Ecto neural progenitor cell (in vitro differentiated cells): Measurements from ENCODE around the gene DENND1A.

Experiments used
- DNase-seq: peaks from one replicate; pipeline ENCODE4 v3.0.0-alpha.2; 2018; ENCODE audit warnings: low spot score

The DENND1A gene

DNA sequence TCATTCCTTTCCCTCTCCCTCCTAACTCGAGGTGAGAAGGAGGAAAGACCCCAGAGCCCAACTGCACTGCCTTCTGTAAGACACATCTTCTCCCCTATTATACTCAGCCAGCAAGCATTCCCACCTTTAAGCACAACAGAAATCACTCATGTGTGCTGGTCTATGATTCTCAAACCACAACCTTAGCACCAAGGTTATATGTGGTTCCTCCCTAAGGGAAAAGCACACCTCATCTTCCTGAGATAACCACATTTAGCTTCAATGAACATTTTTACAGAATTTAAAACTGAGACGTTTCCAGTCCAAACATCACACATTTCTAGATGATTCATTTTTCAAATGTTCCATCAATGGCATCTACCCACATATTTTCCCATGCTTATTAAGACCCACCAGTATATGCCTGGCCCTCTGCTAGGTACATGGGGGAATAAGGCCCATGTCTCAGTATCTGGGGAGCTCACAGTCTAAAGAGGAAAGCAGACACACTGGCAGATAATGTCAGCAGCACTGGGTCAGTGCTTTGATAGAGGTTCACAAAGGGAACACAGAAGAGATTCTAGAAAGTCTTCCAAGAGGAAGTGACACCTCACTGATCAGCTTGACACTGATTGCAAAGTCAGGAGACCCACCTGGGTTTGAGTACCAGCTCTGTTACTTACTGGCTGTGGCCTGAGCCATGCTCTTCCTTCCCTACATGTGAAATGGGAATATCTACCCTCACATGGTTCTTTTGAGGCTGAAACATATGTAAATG lies 245.4 kb downstream of the DENND1A start:
- DNase-seq, result no peak

GRCh38 chr9:123682746-123683145 lies 247.2 kb downstream of the DENND1A start:
- no peak for DNase-seq

GRCh38 chr9:123680352-123680751 lies 249.6 kb downstream of the DENND1A start:
- DNase-seq, result no peak

DNA sequence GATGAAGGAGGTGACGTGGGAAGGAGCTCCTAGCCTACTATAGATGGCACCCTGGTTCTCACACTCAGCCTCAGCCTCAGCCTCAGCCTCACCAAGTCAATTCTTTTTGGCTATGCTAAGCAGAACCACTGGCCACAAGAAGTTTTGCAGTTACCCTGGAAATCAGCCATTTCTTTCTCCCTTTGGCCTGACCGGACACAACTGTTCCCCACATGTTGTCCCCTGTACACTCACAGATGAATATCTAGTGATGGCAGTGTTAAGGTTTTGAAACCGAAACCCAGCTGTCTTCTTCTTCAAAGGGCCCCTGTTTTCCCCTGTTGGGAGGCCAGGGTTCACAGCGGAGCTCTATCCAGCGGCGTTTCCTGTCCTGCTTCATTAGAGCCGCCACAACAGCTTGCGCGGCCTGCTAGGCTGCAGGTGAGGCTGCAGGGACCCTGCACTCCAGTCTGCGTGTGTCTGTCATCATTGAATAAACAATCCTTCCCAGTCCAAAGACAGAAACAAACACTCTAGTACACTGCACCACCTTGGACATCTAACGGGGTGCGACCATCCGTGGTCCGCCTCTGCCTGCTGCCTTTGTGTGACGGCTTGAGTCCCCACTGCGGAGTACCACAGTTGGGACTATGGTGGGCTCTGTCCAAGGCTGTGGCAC lies 250.5 kb downstream of the DENND1A start:
- no peak for DNase-seq

DNA sequence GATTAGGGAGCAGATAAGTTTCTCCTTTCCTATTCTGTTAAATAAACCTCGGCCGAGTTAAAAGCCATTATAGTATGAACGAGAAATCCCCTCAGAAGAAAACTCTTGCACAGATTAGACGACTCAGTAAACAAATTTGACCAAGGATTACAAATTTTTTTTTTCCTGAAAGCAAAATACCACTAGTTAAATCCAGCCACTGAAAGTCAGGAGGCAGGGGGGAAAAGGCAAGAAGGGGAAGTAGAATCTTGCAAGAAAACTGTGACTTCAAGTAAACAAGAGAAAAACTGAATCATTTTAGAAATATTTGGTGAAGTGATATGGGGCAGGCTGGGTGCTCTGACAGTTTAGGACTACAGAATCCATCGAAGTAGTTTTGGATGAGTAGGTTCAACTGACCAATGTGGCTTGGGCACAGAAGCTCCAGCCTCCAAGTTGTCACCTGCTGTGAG lies 251.0 kb downstream of the DENND1A start:
- no peak for DNase-seq

DNA sequence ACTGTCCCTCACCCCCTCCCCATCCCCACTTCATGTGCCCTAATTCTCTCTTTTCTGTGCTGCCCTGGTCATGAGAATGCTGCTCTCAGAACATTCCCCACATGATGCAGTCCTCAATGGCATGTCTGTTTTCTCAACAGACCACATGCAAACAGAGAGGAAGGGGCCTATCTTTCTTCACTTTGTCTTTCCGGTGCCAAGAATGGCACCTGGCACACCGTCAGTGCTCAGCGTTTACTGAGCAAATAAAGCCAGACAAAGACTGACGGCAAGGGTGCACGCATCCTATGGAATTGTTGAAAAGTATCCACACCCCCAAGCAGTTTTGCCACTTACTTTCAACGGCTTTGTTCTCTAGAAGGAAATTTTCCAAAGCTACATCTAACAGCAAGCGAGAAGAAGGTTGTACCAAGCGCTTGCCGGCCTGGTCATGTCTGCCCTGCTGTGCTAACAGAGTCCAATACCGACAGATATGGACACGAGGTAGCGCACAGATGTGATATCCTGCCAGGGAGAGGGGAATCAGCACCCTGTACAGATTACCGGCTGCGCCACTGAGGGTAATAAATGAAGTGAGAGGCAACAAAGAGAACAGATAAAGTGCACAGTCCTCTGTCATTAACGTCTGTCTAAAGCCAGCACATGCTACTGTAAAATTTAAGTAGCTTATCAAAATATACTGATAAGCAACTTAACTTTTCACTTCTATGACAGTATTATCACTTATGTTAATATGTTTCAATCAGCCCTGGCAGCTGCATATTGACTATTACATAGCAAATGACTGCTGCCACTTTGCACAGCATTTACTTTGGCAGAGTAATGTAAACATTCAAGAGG lies 251.7 kb downstream of the DENND1A start:
- DNase-seq, result no peak

DNA sequence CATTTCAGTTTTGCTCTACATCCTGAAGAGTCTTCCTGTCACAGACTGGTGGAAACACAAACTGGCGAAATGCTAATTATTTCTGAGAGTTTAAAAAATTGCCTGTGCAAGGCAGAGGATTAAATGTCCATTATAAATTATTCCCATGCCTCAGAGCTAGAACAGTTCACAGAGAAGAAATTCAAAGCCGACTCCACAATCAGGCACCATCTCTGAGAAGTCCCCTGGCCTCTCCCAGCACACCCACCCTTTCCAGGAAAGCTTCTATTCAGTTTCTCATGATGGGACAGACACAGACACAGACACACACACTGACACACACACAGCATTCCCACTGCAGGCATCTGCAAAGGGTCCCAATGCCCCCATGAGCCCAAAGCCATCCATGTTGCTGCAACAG lies 253.1 kb downstream of the DENND1A start:
- DNase-seq, result no peak

GRCh38 chr9:123669346-123669745 lies 260.6 kb downstream of the DENND1A start:
- DNase-seq, result no peak

DNA sequence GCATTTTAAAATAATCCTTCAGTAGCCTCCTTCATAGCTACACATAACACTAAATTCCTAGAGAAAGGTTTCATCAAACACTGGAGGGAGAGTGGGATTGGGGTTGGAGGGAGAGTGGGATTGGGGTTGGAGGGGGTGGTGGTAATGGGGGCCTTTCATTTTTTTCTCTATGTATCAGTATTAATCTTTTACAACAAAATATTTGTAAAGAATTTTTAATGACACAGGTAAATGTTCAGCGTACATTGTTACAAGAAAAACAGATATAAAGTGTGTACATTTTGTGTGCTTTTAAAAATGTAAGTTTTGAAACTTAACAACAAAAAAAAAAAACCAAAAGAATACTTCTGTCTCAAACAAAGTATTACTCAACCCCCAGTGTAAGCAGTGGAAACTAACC lies 266.4 kb downstream of the DENND1A start:
- no peak for DNase-seq

- no peak for DNase-seq
Observed at GRCh38 chr9:123662057-123662776, 267.7 kb downstream of the DENND1A start.

GRCh38 chr9:123660691-123661466 lies 269.0 kb downstream of the DENND1A start:
- DNase-seq, result no peak

- DNase-seq, result no peak
Observed at GRCh38 chr9:123659358-123659757, 270.6 kb downstream of the DENND1A start.

DNA sequence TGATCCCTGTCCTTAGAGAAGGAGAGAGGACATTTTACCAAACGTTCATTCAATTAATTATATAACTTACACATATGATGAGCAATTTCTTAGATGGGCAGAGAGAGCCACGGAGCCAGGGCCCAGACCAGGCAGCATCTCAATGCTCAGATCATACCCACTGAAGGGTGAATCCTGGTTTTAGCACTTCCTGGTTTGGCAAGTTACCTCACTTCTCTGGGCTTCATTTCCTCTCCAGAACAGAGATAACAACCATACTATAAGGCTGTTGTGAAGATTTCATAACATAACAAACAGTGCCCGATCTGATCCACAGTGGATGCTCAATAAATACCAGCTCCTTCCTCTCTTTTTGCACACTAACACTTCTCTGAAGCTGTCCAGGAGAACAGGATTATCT lies 271.1 kb downstream of the DENND1A start:
- no peak for DNase-seq

DNA sequence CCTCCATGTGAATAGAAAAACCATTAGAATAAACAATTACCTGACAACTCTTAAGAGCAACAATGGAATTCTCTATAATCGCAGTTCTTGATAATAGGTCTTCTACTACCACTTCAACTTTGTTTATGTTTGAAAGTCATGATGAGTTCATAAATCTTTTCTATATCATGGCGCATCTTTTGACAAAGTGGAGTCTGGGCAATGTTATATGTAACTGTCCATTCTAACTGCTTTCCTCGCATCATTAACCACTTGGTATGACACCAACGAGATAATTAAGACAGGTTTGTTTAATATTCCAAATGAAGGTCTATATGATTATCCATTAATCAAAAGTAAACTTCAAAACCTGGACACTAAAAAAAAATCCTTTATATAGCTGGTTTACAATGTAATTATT lies 272.0 kb downstream of the DENND1A start:
- DNase-seq, result no peak

GRCh38 chr9:123657099-123657498 lies 272.8 kb downstream of the DENND1A start:
- DNase-seq, result no peak

DNA sequence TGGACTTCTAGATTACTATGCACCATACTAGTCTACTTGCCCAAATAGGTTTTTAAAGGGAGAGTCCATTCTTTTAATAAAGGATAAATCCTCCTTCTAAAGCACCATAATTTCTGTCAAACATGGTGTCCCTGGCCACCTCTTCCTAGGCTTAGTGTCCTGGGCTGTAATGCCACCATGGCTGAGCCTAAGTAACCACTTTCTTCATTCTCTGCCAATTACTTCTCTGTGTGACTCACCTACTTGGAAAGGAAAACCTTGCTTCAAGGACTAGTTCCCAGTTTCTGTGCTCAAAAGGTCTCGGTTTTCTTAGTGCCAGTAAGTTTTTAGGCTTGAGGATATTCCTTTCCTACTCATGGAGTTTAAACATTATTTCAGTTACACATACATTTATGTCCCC lies 273.4 kb downstream of the DENND1A start:
- DNase-seq, result no peak

GRCh38 chr9:123655681-123656423 lies 274.1 kb downstream of the DENND1A start:
- no peak for DNase-seq

DNA sequence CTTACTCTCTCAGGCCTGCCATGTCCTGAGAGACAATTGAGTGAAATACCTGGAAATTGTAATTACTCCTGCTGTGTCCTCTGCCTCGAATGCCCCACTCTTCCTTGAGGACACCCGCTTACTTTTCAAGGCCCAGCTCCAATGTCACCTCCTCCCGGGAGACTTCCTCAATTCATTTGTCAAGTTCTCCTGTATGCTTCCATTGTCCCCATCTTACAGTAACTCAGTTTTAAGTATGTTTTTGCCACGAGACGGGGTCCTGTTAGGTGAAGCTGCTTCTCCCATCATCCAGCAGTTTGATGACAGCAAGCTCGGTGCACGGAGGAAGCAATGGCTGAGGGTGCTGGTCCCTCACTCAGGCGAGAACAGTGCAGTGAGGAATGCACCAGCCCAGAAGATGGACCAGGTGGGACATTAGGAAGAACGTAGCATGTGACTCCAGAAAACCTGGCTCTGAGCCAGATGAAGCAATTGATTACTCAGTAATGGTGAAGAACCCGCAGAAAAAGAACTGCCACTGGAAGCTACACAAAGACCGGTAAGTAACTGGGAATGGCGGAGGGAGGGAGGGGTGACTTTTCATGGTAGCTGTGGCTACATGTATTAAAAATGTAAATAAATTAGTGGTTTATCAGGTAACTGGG lies 274.8 kb downstream of the DENND1A start:
- no peak for DNase-seq

GRCh38 chr9:123654218-123654993 lies 275.5 kb downstream of the DENND1A start:
- no peak for DNase-seq
